GM15510 (cell line): ENCODE measurements around the gene RUSC1.

ENCODE experiments used
- POLR2A ChIP-seq: IDR thresholded peaks from 3 replicates; pipeline ENCODE4 v1.6.1; 2011; ENCODE audit warnings: borderline replicate concordance; ENCODE audit not compliant: insufficient read length; ENCODE audit errors: extremely low read depth

RUSC1 gene

GRCh38 chr1:155326631-155327037 lies 5.9 kb downstream of the RUSC1 start:
- TF ChIP-seq POLR2A = no peak

GRCh38 chr1:155327981-155328380 lies 7.3 kb downstream of the RUSC1 start:
- TF ChIP-seq POLR2A = no peak

- TF ChIP-seq POLR2A = no peak
These were observed 9.4 kb downstream of the RUSC1 start for GRCh38 chr1:155329980-155330598.

GRCh38 chr1:155334962-155335361 lies 14.3 kb downstream of the RUSC1 start:
- TF ChIP-seq POLR2A = no peak

- no peak for TF ChIP-seq POLR2A
These were observed 18.9 kb downstream of the RUSC1 start for GRCh38 chr1:155339515-155340097.

GRCh38 chr1:155342842-155343241 lies 22.1 kb downstream of the RUSC1 start:
- no peak for TF ChIP-seq POLR2A

- TF ChIP-seq POLR2A = no peak
These were observed 31.9 kb downstream of the RUSC1 start for GRCh38 chr1:155352631-155353030.

GRCh38 chr1:155360051-155360450 lies 39.4 kb downstream of the RUSC1 start:
- TF ChIP-seq POLR2A = no peak

GRCh38 chr1:155379180-155379579 lies 58.5 kb downstream of the RUSC1 start:
- no peak for TF ChIP-seq POLR2A

GRCh38 chr1:155379631-155380090 lies 59.0 kb downstream of the RUSC1 start:
- no peak for TF ChIP-seq POLR2A
